CD4-positive, alpha-beta T cell (primary cell): Measurements from ENCODE around the gene VSX2. TPM values are rescaled to one million over a fixed set of nuclear protein-coding genes. Genes with fewer than 3 reads are reported as not detected.

ENCODE experiments used
- ATAC-seq: fragments of 200-7000 bp; cut with Tn5 transposase; one replicate; pipeline ENCODE4 v1.10.0; 2022; ENCODE audit warnings: mild to moderate bottlenecking; ENCODE audit not compliant: poor library complexity
- CTCF ChIA-PET: fragments of 350-600 bp; sonication (Branson Sonifier 250); formaldehyde crosslinking; loops from one replicate; lab custom pipeline; 2021; ENCODE audit warnings: antibody characterized with exemption, inconsistent platforms; lab: Charles Lee
- POLR2A ChIA-PET: fragments of 350-600 bp; sonication (Branson Sonifier 250); formaldehyde crosslinking; loops from one replicate; lab custom pipeline; 2021; ENCODE audit warnings: antibody characterized with exemption, inconsistent platforms; lab: Charles Lee
- DNase-seq, 14 experiments: peaks; one replicate each; pipeline ENCODE4 v3.0.0-alpha.2; 2013 to 2020; ENCODE audit warnings: mixed read lengths in 2 of 14
- H3K27ac ChIP-seq, 2 donors: one replicate each; pipeline versions ENCODE4 v1.5.1 to v1.7.0; 2013; ENCODE audit warnings: low read length in 2 of 2, low read depth in 1 of 2, mild to moderate bottlenecking in 1 of 2
- H3K27me3 ChIP-seq, 2 experiments: 1 replicate in 1 of 2; 2 replicates in 1 of 2; pipeline versions ENCODE4 v1.6.1 to v1.7.0; 2013; ENCODE audit warnings: low read length in 2 of 2, control low read depth in 1 of 2, mild to moderate bottlenecking in 1 of 2, moderate library complexity in 1 of 2; ENCODE audit not compliant: insufficient read depth in 2 of 2, control insufficient read depth in 1 of 2
- H3K36me3 ChIP-seq: one replicate; pipeline ENCODE4 v1.6.1; 2013; ENCODE audit warnings: low read length, control low read depth; ENCODE audit not compliant: insufficient read depth
- H3K4me1 ChIP-seq: one replicate; pipeline ENCODE4 v1.6.1; 2013; ENCODE audit warnings: low read length, control low read depth; ENCODE audit not compliant: insufficient read depth
- H3K4me3 ChIP-seq: one replicate; pipeline ENCODE4 v1.5.1; 2013; ENCODE audit warnings: mild to moderate bottlenecking, low read length, moderate library complexity
- H3K9me3 ChIP-seq, 2 experiments: 1 replicate in 1 of 2; 2 replicates in 1 of 2; pipeline versions ENCODE4 v1.6.1 to v1.7.0; 2013; ENCODE audit warnings: low read length in 2 of 2, mild to moderate bottlenecking in 2 of 2, control low read depth in 1 of 2, moderate library complexity in 1 of 2; ENCODE audit not compliant: control insufficient read depth in 1 of 2, insufficient read depth in 1 of 2
- H3K27ac Mint-ChIP-seq: one replicate; pipeline ENCODE4 v1.8.0; 2020; ENCODE audit warnings: mixed read lengths
- H3K27me3 Mint-ChIP-seq: one replicate; pipeline ENCODE4 v1.8.0; 2021; ENCODE audit warnings: mixed read lengths
- H3K36me3 Mint-ChIP-seq: one replicate; pipeline ENCODE4 v1.8.0; 2021; ENCODE audit warnings: low read depth, mixed read lengths
- H3K4me1 Mint-ChIP-seq: one replicate; pipeline ENCODE4 v1.8.0; 2021; ENCODE audit warnings: low read depth, mixed read lengths
- H3K4me3 Mint-ChIP-seq: one replicate; pipeline ENCODE4 v1.8.0; 2020; ENCODE audit warnings: mild to moderate bottlenecking, mixed read lengths
- H3K9me3 Mint-ChIP-seq: one replicate; pipeline ENCODE4 v1.8.0; 2020; ENCODE audit warnings: mixed read lengths
- intact Hi-C, 2 experiments: fragments of 100-400 bp; cut with DNase I in 1 of 2; cut with micrococcal nuclease in 1 of 2; formaldehyde crosslinking; loops; one replicate each; pipeline versions ENCODE4 v1.15.1 to v1.9.0; 2023 to 2025; cut with DNase I, micrococcal nuclease
- total RNA-seq, 174 experiments: library from RNA in 2 of 174; stranded (reverse) in 2 of 174; gene quantifications; one replicate each; pipeline ENCODE4 v1.2.3 and lab custom pipeline; 2021 to 2026
- TF ChIP-seq, protein P1 (sequence below): fragments of 200-600 bp; IDR thresholded peaks from one replicate; pipeline ENCODE4 v1.8.0; 2022; ENCODE audit warnings: antibody characterized with exemption, mild to moderate bottlenecking

VSX2 gene
- total RNA-seq, 2 experiments from 2014 or later: not detected

DNA sequence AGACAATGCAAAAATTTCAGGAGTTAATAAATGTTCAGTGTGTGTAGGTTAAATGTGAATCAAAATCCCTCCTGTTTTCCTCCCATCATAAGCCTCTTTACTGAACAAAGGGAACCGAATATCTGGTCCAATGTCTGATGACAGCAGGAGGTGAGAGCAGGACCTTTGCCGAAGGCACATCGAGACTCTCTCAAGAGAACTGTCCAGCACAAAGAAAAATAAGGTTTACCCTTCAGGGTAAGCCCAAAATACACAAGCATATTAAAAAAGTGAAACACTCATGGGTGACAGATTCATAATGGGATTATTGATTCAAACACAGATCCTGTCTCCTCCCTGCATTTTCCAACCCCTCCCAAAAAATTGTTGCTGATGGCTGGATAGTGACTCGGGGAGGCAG lies 4.2 kb upstream of the VSX2 start:
- H3K36me3 ChIP-seq: no peaks in the 10 kb centered on the region
- H3K27me3 ChIP-seq: peaks cover 17 to 31% of the 10 kb centered on the region in 2 experiments
- peaks cover 5% of the 10 kb centered on the region for H3K4me1 ChIP-seq
- Mint-ChIP-seq H3K27ac (no peak overlapping the region), H3K4me3 (no peak overlapping the region), H3K9me3 (peaks cover 5% of the 10 kb centered on the region), H3K27me3 (peaks cover 66% of the 10 kb centered on the region), H3K36me3 (no peaks in the 10 kb centered on the region), H3K4me1 (peaks cover under 1% of the 10 kb centered on the region)
- intact Hi-C loops: no loop called here
- ATAC-seq: no peak
- H3K27ac ChIP-seq: no peak overlapping the region
- no peak overlapping the region for H3K4me3 ChIP-seq
- ChIA-PET POLR2A (no interaction called here), CTCF (no interaction called here)
- DNase-seq: no peak
- TF ChIP-seq, protein P1, sequence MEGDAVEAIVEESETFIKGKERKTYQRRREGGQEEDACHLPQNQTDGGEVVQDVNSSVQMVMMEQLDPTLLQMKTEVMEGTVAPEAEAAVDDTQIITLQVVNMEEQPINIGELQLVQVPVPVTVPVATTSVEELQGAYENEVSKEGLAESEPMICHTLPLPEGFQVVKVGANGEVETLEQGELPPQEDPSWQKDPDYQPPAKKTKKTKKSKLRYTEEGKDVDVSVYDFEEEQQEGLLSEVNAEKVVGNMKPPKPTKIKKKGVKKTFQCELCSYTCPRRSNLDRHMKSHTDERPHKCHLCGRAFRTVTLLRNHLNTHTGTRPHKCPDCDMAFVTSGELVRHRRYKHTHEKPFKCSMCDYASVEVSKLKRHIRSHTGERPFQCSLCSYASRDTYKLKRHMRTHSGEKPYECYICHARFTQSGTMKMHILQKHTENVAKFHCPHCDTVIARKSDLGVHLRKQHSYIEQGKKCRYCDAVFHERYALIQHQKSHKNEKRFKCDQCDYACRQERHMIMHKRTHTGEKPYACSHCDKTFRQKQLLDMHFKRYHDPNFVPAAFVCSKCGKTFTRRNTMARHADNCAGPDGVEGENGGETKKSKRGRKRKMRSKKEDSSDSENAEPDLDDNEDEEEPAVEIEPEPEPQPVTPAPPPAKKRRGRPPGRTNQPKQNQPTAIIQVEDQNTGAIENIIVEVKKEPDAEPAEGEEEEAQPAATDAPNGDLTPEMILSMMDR: no peak
- H3K9me3 ChIP-seq: peaks cover 5 to 25% of the 10 kb centered on the region in 2 experiments

DNA sequence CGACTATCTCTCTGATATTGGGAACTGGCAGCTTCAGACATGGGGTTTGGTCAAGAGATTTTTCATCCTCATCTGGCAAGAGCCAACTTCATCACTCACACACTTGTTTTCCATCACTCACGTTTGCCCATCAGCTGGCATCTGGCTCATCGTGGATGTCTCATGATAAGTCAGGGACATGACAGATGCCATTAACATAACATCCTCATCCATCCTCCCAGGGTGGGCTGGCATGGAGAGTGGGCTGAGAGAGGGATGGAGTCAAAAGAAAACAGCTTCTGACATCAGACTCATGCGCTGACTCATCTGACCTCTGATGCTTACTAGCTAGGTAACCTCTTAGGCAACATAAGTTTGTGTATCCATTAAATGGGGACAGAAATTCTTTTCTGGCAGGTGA lies 1.8 kb upstream of the VSX2 start:
- H3K9me3 Mint-ChIP-seq: peaks cover 2% of the 10 kb centered on the region
- ChIA-PET POLR2A (no interaction called here), CTCF (no interaction called here)
- H3K4me3 Mint-ChIP-seq: no peak overlapping the region
- Histone ChIP-seq H3K27ac (no peak overlapping the region), H3K9me3 (peaks cover 0 to 29% of the 10 kb centered on the region in 2 experiments), H3K36me3 (no peaks in the 10 kb centered on the region), H3K4me1 (peaks cover 28% of the 10 kb centered on the region), H3K27me3 (peaks cover 40 to 55% of the 10 kb centered on the region in 2 experiments), H3K4me3 (no peak overlapping the region)
- intact Hi-C loops: no loop called here
- ATAC-seq: no peak
- TF ChIP-seq, protein P1: no peak
- no peaks in the 10 kb centered on the region for H3K36me3 Mint-ChIP-seq
- H3K4me1 Mint-ChIP-seq: peaks cover 20% of the 10 kb centered on the region
- DNase-seq: no peak
- no peak overlapping the region for H3K27ac Mint-ChIP-seq
- H3K27me3 Mint-ChIP-seq: peaks cover 74% of the 10 kb centered on the region

DNA sequence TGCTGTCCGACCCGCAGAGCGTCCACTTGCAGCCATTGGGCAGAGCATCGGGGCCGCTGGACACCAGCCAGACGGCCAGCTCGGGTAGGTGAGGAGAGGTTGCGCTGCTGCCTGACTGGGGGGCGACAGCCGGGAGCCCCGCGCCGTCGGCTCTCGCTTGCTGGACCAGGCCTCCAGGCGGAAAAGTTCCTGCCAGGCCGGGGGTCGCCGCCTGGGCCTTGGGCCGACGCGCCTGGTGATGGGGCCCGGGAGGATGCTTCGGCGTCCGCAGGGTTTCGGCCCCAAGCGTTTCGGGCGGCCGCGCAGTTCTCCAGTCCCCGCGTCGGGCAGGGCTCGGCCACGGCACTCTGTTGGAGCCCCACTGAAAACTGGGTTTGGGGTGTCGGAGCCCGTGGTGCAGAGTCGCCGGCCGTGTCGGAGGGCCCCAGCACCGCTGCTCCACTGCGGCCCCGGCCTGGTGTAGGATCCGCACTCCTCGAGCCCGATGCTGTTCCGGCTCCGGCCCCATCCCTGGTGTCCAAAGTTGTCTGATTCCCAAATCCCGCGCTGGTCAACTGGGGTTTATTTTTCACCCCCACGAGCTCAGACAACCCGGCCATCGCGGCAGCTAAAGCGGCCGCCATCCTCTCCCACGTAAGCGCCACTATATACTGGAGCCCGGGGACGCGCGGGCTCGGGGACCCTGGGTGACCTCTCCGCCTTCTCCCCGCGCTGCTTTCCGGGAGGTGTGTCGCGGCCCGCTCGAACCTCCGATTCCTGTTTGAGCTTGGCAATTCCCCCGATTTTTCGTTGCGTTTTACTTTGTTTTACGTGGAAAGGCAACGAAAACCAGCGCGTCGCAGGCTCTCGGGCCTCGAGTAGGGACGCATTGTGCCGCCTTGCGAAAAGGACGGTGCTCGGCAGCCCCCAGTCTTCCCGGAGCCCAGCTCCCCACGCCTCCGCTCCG lies 872 bp downstream of the VSX2 start:
- H3K9me3 Mint-ChIP-seq: no peaks in the 10 kb centered on the region
- peaks cover 65 to 79% of the 10 kb centered on the region in 2 experiments for H3K27me3 ChIP-seq
- H3K4me1 ChIP-seq: peaks cover 28% of the 10 kb centered on the region
- H3K4me3 ChIP-seq: peak overlapping the region; percentile 26
- TF ChIP-seq, protein P1: no peak
- ATAC-seq (peak; percentile 32), DNase-seq (no peak)
- peaks cover 0 to 25% of the 10 kb centered on the region in 2 experiments for H3K9me3 ChIP-seq
- H3K4me1 Mint-ChIP-seq: peaks cover 23% of the 10 kb centered on the region
- no peaks in the 10 kb centered on the region for H3K36me3 ChIP-seq
- H3K27me3 Mint-ChIP-seq: peaks cover 80% of the 10 kb centered on the region
- intact Hi-C loops: no loop called here
- H3K4me3 Mint-ChIP-seq: peak overlapping the region; percentile 54
- ChIA-PET CTCF (interaction anchor here (1.4 kb wide), 1 partner anchor 11 kb away, joined by 3 read pairs; no protein-coding TSS in a partner anchor), POLR2A (no interaction called here)
- no peak overlapping the region for H3K27ac ChIP-seq
- no peaks in the 10 kb centered on the region for H3K36me3 Mint-ChIP-seq
- no peak overlapping the region for H3K27ac Mint-ChIP-seq
